Colon (tissue), 2 donors: ENCODE measurements around the gene FN3KRP.

Experiments
- FAIRE-seq: peaks from 2 replicates; lab custom pipeline; 2012; peaks lifted over from hg19 to GRCh38; lab: Jason Lieb, UNC
- donor health status: control.
- donor health status: control.

The FN3KRP gene

GRCh38 chr17:82709676-82710498 lies 6.6 kb upstream of the FN3KRP start:
- FAIRE-seq, result no peak

GRCh38 chr17:82710499-82711232 lies 5.8 kb upstream of the FN3KRP start:
- no peak for FAIRE-seq

- FAIRE-seq, result no peak
Measured at GRCh38 chr17:82713071-82713723, 3.3 kb upstream of the FN3KRP start.

GRCh38 chr17:82718986-82719685 lies 2.6 kb downstream of the FN3KRP start:
- no peak for FAIRE-seq

GRCh38 chr17:82720204-82720603 lies 3.7 kb downstream of the FN3KRP start:
- no peak for FAIRE-seq

GRCh38 chr17:82722341-82723013 lies 6.0 kb downstream of the FN3KRP start:
- FAIRE-seq, result no peak

- no peak for FAIRE-seq
Measured at GRCh38 chr17:82723169-82723807, 6.8 kb downstream of the FN3KRP start.

GRCh38 chr17:82726427-82726826 lies 9.9 kb downstream of the FN3KRP start:
- no peak for FAIRE-seq

- FAIRE-seq, result no peak
Measured at GRCh38 chr17:82729479-82730260, 13.2 kb downstream of the FN3KRP start.

GRCh38 chr17:82732118-82732743 lies 15.7 kb downstream of the FN3KRP start:
- no peak for FAIRE-seq

GRCh38 chr17:82734987-82735866 lies 18.7 kb downstream of the FN3KRP start, which contains the start of gene FN3K:
Gene FN3K (plus strand): TSS chr17:82735615. CDS start chr17:82735637, 22 bp downstream.
- no peak for FAIRE-seq

GRCh38 chr17:82736511-82737185 lies 20.1 kb downstream of the FN3KRP start:
- no peak for FAIRE-seq

GRCh38 chr17:82737967-82738877 lies 21.7 kb downstream of the FN3KRP start:
- FAIRE-seq, result no peak

GRCh38 chr17:82740906-82741759 lies 24.6 kb downstream of the FN3KRP start:
- no peak for FAIRE-seq

GRCh38 chr17:82743344-82744219 lies 27.1 kb downstream of the FN3KRP start:
- FAIRE-seq, result no peak
